Nephron (organoid): Measurements from ENCODE around the gene MTMR2.
"Not testable (repeated sequence)": the region's sequence is repeated elsewhere in the genome, so short reads cannot be mapped to it uniquely, and the experiment has no call there.

ENCODE experiments used
- H3K27ac Mint-ChIP-seq, 3 experiments: 2 replicates each; pipeline ENCODE4 v1.8.0; 2020; ENCODE audit warnings: mixed read lengths in 3 of 3, mild to moderate bottlenecking in 2 of 3, moderate library complexity in 1 of 3
- H3K27me3 Mint-ChIP-seq: 2 replicates; pipeline ENCODE4 v1.8.0; 2021; ENCODE audit warnings: low read depth, mild to moderate bottlenecking, moderate library complexity, mixed read lengths
- H3K36me3 Mint-ChIP-seq: 2 replicates; pipeline ENCODE4 v1.8.0; 2020; ENCODE audit warnings: low read depth, mixed read lengths
- H3K4me1 Mint-ChIP-seq: 2 replicates; pipeline ENCODE4 v1.8.0; 2020; ENCODE audit warnings: mixed read lengths
- H3K4me3 Mint-ChIP-seq, 3 experiments: 2 replicates each; pipeline ENCODE4 v1.8.0; 2020; ENCODE audit warnings: mild to moderate bottlenecking in 3 of 3, mixed read lengths in 3 of 3, moderate library complexity in 2 of 3
- H3K9me3 Mint-ChIP-seq: 2 replicates; pipeline ENCODE4 v1.8.0; 2020; ENCODE audit warnings: mixed read lengths
- TF ChIP-seq, protein P1 (sequence below), 3 experiments: fragments of 200-600 bp; sonication (generic); IDR thresholded peaks; one replicate each; pipeline ENCODE4 v1.5.0; 2021; ENCODE audit warnings: antibody characterized with exemption in 3 of 3; ENCODE audit not compliant: unreplicated experiment in 3 of 3

The MTMR2 gene

DNA sequence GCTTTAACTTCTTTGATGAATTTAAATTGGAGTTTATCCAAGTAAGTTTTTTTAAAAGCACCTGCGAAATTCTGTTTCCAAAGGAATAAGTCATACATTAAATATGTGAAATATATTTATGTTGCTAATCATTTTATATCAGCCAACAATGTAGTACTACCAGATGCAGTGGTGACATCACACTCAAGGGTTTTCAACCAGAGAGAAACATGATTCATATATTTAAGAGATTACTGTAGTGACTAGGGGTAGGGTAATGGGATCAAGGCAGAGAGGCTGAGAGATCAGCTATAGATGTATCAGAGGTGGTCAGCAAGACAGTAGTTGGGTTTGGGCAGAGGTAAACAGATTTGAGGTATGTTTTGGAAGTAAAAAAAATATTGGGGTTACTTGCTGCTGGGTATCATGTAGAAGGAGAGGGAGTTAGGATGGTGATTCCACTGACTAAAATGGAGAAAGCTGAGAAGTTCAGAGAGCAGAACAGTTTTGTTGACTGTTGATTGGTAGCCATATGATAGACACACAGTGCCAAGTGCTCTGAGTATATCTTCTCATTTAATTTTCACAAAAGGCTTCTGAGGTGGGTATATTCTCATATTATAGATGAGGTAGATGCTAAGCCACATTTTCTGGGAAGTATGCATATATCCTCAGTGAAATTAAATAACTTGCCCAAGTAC lies 94.2 kb downstream of the MTMR2 start:
- H3K4me3 Mint-ChIP-seq, result no peak overlapping the region
- H3K4me1 Mint-ChIP-seq, result no peaks in the 10 kb centered on the region
- H3K27me3 Mint-ChIP-seq, result no peaks in the 10 kb centered on the region
- peaks cover 67% of the 10 kb centered on the region for H3K36me3 Mint-ChIP-seq
- no peaks in the 10 kb centered on the region for H3K9me3 Mint-ChIP-seq
- peak overlapping the region in 1 of 3 experiments; percentile 1 for H3K27ac Mint-ChIP-seq
- TF ChIP-seq, protein P1, sequence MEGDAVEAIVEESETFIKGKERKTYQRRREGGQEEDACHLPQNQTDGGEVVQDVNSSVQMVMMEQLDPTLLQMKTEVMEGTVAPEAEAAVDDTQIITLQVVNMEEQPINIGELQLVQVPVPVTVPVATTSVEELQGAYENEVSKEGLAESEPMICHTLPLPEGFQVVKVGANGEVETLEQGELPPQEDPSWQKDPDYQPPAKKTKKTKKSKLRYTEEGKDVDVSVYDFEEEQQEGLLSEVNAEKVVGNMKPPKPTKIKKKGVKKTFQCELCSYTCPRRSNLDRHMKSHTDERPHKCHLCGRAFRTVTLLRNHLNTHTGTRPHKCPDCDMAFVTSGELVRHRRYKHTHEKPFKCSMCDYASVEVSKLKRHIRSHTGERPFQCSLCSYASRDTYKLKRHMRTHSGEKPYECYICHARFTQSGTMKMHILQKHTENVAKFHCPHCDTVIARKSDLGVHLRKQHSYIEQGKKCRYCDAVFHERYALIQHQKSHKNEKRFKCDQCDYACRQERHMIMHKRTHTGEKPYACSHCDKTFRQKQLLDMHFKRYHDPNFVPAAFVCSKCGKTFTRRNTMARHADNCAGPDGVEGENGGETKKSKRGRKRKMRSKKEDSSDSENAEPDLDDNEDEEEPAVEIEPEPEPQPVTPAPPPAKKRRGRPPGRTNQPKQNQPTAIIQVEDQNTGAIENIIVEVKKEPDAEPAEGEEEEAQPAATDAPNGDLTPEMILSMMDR (IDR thresholded peaks at IDR 0.05; ENCODE audit: unreplicated experiment in 3 of 3), result no peak

DNA sequence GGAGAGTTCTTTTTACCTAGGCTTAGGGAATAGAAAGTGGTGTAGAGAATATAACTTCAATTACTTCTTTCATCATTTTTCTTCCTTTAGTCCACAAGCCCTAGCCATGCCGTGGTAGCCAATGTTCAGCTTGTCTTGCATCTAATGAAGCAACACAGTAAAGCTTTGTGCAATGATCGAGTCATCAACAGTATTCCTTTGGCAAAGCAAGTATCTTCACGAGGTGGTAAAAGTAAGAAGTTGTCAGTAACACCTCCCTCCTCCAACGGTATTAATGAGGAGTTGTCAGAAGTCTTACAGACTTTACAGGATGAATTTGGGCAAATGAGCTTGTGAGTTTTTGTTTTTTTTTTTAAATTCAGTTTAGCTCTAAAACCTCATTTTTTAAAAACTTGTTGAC lies 96.2 kb downstream of the MTMR2 start:
- Mint-ChIP-seq H3K36me3 (peaks cover 66% of the 10 kb centered on the region), H3K27ac (no peak overlapping the region), H3K27me3 (no peaks in the 10 kb centered on the region), H3K9me3 (no peaks in the 10 kb centered on the region), H3K4me1 (no peaks in the 10 kb centered on the region), H3K4me3 (no peak overlapping the region)
- TF ChIP-seq, protein P1 (IDR thresholded peaks at IDR 0.05; ENCODE audit: unreplicated experiment in 3 of 3), result no peak

DNA sequence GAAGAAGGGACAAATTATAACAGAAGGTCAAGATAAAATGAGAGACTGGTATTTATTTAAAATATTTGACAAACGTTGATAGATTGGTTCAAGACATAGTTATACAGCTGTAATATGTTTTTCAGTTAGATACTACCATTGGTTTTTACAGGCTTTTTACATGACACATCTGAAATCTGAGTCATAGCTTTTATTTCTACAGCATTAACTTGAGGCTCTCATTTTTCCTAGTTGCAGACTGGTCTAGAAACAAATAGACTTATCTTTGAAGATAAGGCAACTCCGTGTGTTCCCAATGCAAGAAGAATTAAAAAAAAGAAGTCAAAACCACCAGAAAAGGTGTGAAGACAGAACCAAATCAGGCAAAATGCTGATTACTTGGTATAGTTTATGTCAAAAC lies 102.3 kb downstream of the MTMR2 start:
- Mint-ChIP-seq H3K36me3 (peaks cover 74% of the 10 kb centered on the region), H3K4me1 (no peaks in the 10 kb centered on the region), H3K27me3 (no peaks in the 10 kb centered on the region), H3K27ac (no peak overlapping the region), H3K9me3 (no peaks in the 10 kb centered on the region), H3K4me3 (no peak overlapping the region)
- TF ChIP-seq, protein P1 (IDR thresholded peaks at IDR 0.05; ENCODE audit: unreplicated experiment in 3 of 3), result no peak

DNA sequence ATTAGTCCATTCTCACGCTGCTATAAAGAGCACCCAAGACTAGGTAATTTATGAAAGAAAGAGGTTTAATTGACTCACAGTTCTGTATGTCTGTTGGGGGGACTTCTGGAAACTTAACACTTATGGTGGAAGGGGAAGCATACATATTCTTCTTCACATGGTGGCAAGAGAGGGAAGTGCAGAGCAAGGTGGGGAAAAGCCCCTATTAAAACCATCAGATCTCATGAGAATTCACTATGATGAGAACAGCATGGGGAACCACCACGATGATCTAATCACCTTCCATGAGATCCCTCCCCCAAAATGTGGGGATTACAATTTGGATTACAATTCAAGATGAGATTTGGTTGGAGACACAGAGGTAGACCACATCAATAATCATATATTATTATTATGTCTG lies 107.9 kb downstream of the MTMR2 start:
- H3K4me1 Mint-ChIP-seq, result no peaks in the 10 kb centered on the region
- no peaks in the 10 kb centered on the region for H3K9me3 Mint-ChIP-seq
- H3K27ac Mint-ChIP-seq, result no peak overlapping the region
- H3K4me3 Mint-ChIP-seq, result no peak overlapping the region
- no peaks in the 10 kb centered on the region for H3K27me3 Mint-ChIP-seq
- TF ChIP-seq, protein P1 (IDR thresholded peaks at IDR 0.05; ENCODE audit: unreplicated experiment in 3 of 3), result no peak
- H3K36me3 Mint-ChIP-seq, result peaks cover 65% of the 10 kb centered on the region

DNA sequence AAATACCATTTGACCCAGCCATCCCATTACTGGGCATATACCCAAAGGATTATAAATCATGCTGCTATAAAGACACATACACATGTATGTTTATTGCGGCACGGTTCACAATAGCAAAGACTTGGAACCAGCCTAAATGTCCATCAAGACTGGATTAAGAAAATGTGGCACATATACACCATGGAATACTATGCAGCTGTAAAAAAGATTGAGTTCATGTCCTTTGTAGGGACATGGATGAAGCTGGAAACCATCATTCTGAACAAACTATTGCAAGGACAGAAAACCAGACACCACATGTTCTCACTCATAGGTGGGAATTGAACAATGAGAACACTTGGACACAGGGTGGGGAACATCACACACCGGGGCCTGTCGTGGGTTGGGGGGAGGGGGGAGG lies 112.9 kb downstream of the MTMR2 start:
- not testable (repeated sequence) for H3K27ac Mint-ChIP-seq, H3K4me3 Mint-ChIP-seq, H3K4me1 Mint-ChIP-seq, H3K27me3 Mint-ChIP-seq
- peaks cover 32% of the 10 kb centered on the region for H3K9me3 Mint-ChIP-seq
- H3K36me3 Mint-ChIP-seq, result peaks cover 77% of the 10 kb centered on the region

DNA sequence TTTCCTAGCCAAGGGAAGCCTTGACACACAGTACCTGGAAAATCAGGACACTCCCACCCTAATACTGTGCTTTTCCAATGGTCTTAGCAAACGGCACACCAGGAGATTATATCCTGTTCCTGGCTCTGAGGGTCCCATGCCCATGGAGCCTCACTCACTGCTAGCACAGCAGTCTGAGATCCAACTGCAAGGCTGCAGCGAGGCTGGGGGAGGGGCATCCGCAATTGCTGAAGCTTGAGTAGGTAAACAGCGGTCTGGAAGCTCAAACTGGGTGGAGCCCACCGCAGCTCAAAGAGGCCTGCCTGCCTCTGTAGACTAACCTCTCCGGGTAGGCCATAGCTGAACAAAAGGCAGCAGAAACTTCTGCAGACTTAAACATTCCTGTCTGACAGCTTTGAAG lies 117.4 kb downstream of the MTMR2 start:
- not testable (repeated sequence) for H3K27ac Mint-ChIP-seq, H3K4me3 Mint-ChIP-seq, H3K4me1 Mint-ChIP-seq, H3K27me3 Mint-ChIP-seq
- H3K9me3 Mint-ChIP-seq, result peaks cover 39% of the 10 kb centered on the region
- H3K36me3 Mint-ChIP-seq, result peaks cover 89% of the 10 kb centered on the region

DNA sequence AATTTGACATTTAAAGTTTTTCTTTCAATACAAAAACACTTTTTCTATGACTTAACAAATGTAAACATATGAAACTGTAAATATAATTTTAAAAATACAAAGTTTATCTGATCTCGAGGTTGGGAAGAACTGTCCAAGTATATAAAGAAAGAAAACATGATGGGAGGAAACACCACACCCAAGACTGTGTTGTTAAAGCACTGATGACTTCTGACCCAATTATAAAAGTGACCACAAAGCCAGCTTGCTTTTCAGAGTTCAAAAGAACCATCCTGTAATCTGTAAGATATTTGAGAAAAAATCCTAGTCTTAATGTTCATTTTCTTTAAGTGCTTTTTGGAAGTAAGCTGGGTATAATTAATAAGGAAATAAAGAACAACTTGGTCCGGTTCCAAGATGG lies 118.0 kb downstream of the MTMR2 start:
- TF ChIP-seq, protein P1 (IDR thresholded peaks at IDR 0.05; ENCODE audit: unreplicated experiment in 3 of 3), result no peak
- Mint-ChIP-seq H3K27me3 (no peaks in the 10 kb centered on the region), H3K9me3 (peaks cover 39% of the 10 kb centered on the region), H3K4me3 (no peak overlapping the region), H3K27ac (no peak overlapping the region), H3K36me3 (peaks cover 94% of the 10 kb centered on the region), H3K4me1 (no peaks in the 10 kb centered on the region)
